ENCODE results near the gene PCYT2. TPM values are rescaled to one million over a fixed set of nuclear protein-coding genes. Genes with fewer than 3 reads are reported as not detected.

Gene PCYT2
- total RNA-seq, 1 donor from 2014 or later: 6.8 TPM

- peak; percentile 93 for DNase-seq (ENCODE audit: low spot score)
- H3K9ac ChIP-seq: peak within 1 kb of the TSS; percentile 73
These were observed 40.2 kb downstream of the PCYT2 start, which contains the start of gene ARHGDIA for GRCh38 chr17:81870981-81871386. TSS of gene ARHGDIA (minus strand) at chr17:81871337. CDS start at chr17:81869930, 1,407 bp downstream.

DNA sequence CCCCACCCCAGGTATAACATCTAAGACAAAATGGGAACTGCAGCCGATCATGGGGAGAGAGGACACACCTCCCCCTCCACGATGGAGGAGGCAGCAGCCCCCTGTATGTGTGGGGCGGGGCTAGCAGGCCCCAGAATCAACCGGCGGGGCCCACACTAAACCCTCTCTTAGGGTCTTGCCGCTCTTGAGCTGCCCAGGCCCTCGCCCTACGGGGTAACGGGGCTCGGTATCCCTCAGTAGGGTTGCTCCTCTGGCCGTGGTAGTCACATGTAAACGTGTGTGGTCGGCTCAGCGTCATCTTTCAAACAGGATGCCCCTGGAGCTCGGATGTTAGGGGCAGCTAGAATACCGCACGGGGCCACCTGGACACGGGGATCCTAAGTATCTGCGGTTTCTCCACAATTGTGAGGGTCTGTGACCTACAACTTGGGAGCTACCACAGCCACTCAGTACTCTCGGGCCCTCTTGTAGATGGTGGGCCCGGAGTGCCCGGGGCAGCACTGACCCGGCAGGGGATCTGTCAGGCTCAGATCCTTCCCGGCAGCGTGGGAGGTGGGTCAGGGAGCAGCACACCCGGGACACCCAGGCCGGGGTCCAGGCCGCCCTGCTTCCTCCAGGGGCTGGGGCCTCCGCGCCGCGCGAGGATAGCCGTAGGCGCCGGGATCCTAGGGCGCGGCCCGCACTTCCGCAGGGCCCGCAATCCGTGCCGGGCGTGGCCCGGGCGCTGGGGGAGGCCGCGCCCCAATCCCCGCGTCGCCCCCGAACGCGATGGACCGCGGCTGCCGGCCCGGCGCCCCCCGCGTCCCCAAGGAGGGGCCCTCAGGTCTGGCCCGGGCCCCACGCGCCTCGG, 40.8 kb downstream of the PCYT2 start:
- no peak for TF ChIP-seq EZH2 (IDR thresholded peaks at IDR 0.05)
- no peak for TF ChIP-seq CTCF (IDR thresholded peaks at IDR 0.05)
- no peak for TF ChIP-seq EZH2phosphoT487 (IDR thresholded peaks at IDR 0.05)

More at GRCh38 chr17:81870981-81871386, 40.2 kb downstream of the PCYT2 start, which contains the start of gene ARHGDIA:
- peak within 1 kb of the TSS; percentile 86 for H3K4me3 ChIP-seq
- Mint-ChIP-seq H3K9me3 (no peaks in the 10 kb centered on the region), H3K36me3 (peaks cover 3% of the 10 kb centered on the region), H3K27me3 (ENCODE audit: insufficient read depth, low read depth) (peaks cover 4% of the 10 kb centered on the region), H3K4me3 (peak within 1 kb of the TSS; percentile 88), H3K27ac (peak within 1 kb of the TSS; percentile 79), H3K4me1 (peaks cover 16% of the 10 kb centered on the region)
- peaks cover 35% of the 10 kb centered on the region for H4K20me1 ChIP-seq (ENCODE audit: low read depth)
- no peak for TF ChIP-seq CTCF (IDR thresholded peaks at IDR 0.05)
- no peak for TF ChIP-seq EZH2 (IDR thresholded peaks at IDR 0.05)
- no peak for TF ChIP-seq EZH2phosphoT487 (IDR thresholded peaks at IDR 0.05)
- H3K79me2 ChIP-seq (ENCODE audit: low read depth): peaks cover 28% of the 10 kb centered on the region
- H3K9me3 ChIP-seq (ENCODE audit: low read depth): no peaks in the 10 kb centered on the region
- peaks cover 14% of the 10 kb centered on the region for H3K4me1 ChIP-seq
- peak within 1 kb of the TSS; percentile 42 for H3K27ac ChIP-seq
- peaks cover 62% of the 10 kb centered on the region for H3F3A ChIP-seq (ENCODE audit: low read depth)
- H3K36me3 ChIP-seq: no peaks in the 10 kb centered on the region
- no peaks in the 10 kb centered on the region for H3K27me3 ChIP-seq
- peak within 1 kb of the TSS; percentile 80 for H2AFZ ChIP-seq (replicated peaks)
- peak within 1 kb of the TSS; percentile 99 for H3K4me2 ChIP-seq

GRCh38 chr17:81869221-81870130, 41.7 kb downstream of the PCYT2 start:
- Histone ChIP-seq H3K9ac (no peak overlapping the region), H3K27me3 (no peaks in the 10 kb centered on the region), H3K27ac (no peak overlapping the region), H3K9me3 (ENCODE audit: low read depth) (no peaks in the 10 kb centered on the region), H4K20me1 (ENCODE audit: low read depth) (peaks cover 41% of the 10 kb centered on the region), H2AFZ (replicated peaks) (no peak overlapping the region), H3K79me2 (ENCODE audit: low read depth) (peaks cover 28% of the 10 kb centered on the region), H3F3A (ENCODE audit: low read depth) (peaks cover 60% of the 10 kb centered on the region), H3K4me2 (peak overlapping the region; percentile 99), H3K4me1 (peaks cover 14% of the 10 kb centered on the region), H3K36me3 (no peaks in the 10 kb centered on the region), H3K4me3 (peak overlapping the region; percentile 86)
- peak overlapping the region; percentile 86 for H3K4me3 Mint-ChIP-seq
- H3K9me3 Mint-ChIP-seq: no peaks in the 10 kb centered on the region
- peak; percentile 68 for DNase-seq (ENCODE audit: low spot score)
- peaks cover 6% of the 10 kb centered on the region for H3K27me3 Mint-ChIP-seq (ENCODE audit: insufficient read depth, low read depth)
- H3K4me1 Mint-ChIP-seq: peaks cover 16% of the 10 kb centered on the region
- H3K27ac Mint-ChIP-seq: no peak overlapping the region
- peaks cover 3% of the 10 kb centered on the region for H3K36me3 Mint-ChIP-seq
- TF ChIP-seq EZH2phosphoT487 (IDR thresholded peaks at IDR 0.05) (no peak), EZH2 (IDR thresholded peaks at IDR 0.05) (no peak), CTCF (IDR thresholded peaks at IDR 0.05) (peak; percentile 91)

More for the DNA sequence above, 40.8 kb downstream of the PCYT2 start:
- no peak overlapping the region for H3K27ac Mint-ChIP-seq
- Histone ChIP-seq H3K36me3 (no peaks in the 10 kb centered on the region), H3K27ac (no peak overlapping the region), H4K20me1 (ENCODE audit: low read depth) (peaks cover 35% of the 10 kb centered on the region), H3F3A (ENCODE audit: low read depth) (peaks cover 62% of the 10 kb centered on the region), H3K4me2 (peak overlapping the region; percentile 99), H2AFZ (replicated peaks) (no peak overlapping the region), H3K27me3 (no peaks in the 10 kb centered on the region), H3K9me3 (ENCODE audit: low read depth) (no peaks in the 10 kb centered on the region), H3K4me1 (peaks cover 14% of the 10 kb centered on the region), H3K79me2 (ENCODE audit: low read depth) (peaks cover 28% of the 10 kb centered on the region), H3K9ac (peak overlapping the region; percentile 65), H3K4me3 (peak overlapping the region; percentile 86)
- peaks cover 16% of the 10 kb centered on the region for H3K4me1 Mint-ChIP-seq
- H3K4me3 Mint-ChIP-seq: peak overlapping the region; percentile 86
- H3K36me3 Mint-ChIP-seq: peaks cover 3% of the 10 kb centered on the region
- peaks cover 6% of the 10 kb centered on the region for H3K27me3 Mint-ChIP-seq (ENCODE audit: insufficient read depth, low read depth)
- peak; percentile 69 for DNase-seq (ENCODE audit: low spot score)
- H3K9me3 Mint-ChIP-seq: no peaks in the 10 kb centered on the region

All from neural progenitor cell (in vitro differentiated cells).